ENCODE results near the gene RPL27. TPM values are rescaled to one million over a fixed set of nuclear protein-coding genes. Genes with fewer than 3 reads are reported as not detected.

The RPL27 gene
- total and polyA plus RNA-seq, 2 of the 4 experiments (the other 2 are of a cell fraction): 1,595 to 2,806 TPM

GRCh38 chr17:43019418-43019817 is 21.2 kb downstream of the RPL27 start:
- CTCF ChIA-PET: no interaction called here
- DNase-seq: no peak
- in situ Hi-C loops (cut with MboI; ENCODE audit: low sequenced_read_pairs): no loop called here

More at GRCh38 chr17:43019418-43019817, 21.2 kb downstream of the RPL27 start:
- ATAC-seq (ENCODE audit: low read depth): no peak
- peaks cover 23% of the 10 kb centered on the region for H3K9me1 ChIP-seq (ENCODE audit: insufficient read depth, low read length)
- 0 out of 2 replicates have a peak overlapping the region, but pooled peaks have one; percentile 6 for H4K5ac ChIP-seq (ENCODE audit: low read depth, low read length)
- H3K79me1 ChIP-seq (ENCODE audit: low read depth in 1 of 2, low read length in 2 of 2): peaks cover 15 to 63% of the 10 kb centered on the region in 2 experiments; a peak in 3 of 4 replicates
- peak overlapping the region; percentile 81 for H3K4ac ChIP-seq (ENCODE audit: low read depth, low read length)
- peaks cover 32% of the 10 kb centered on the region; the same call in 1 of the 2 replicates for H4K20me1 ChIP-seq (ENCODE audit: insufficient read depth, low read length)
- peak overlapping the region; percentile 75 for H2AK5ac ChIP-seq (ENCODE audit: low read depth, low read length)
- H3K23ac ChIP-seq (ENCODE audit: low read depth, low read length): peak overlapping the region; percentile 87; the same call in 1 of the 2 replicates
- H2BK5ac ChIP-seq (ENCODE audit: low read depth, low read length, poor library complexity, severe bottlenecking): no peak overlapping the region
- no peak overlapping the region for H3K18ac ChIP-seq (ENCODE audit: low read depth, low read length)
- 0 out of 2 replicates have a peak overlapping the region, but pooled peaks have one; percentile 3 for H2BK20ac ChIP-seq (ENCODE audit: low read depth, low read length)
- intact Hi-C loops (cut with micrococcal nuclease) (no loop called here), dilution Hi-C loops (cut with HindIII; ENCODE audit: low sequenced_read_pairs, unreplicated experiment) (no loop called here)
- POLR2A ChIA-PET (ENCODE audit: unreplicated experiment): no interaction called here
- peak overlapping the region; percentile 87; the same call in 2 of the 3 replicates for H2BK15ac ChIP-seq (ENCODE audit: low read depth, low read length)
- BruUV-seq (replicated peaks): no TSS peak
- H3K56ac ChIP-seq (ENCODE audit: extremely low read depth, insufficient read depth, low read length): no peak overlapping the region
- peak overlapping the region; percentile 44 for H4K91ac ChIP-seq (ENCODE audit: insufficient read depth, low read depth, low read length)
- peak overlapping the region; percentile 37; the same call in 1 of the 2 replicates for H2BK120ac ChIP-seq (ENCODE audit: low read depth, low read length)
- no peaks in the 10 kb centered on the region for H3K27me3 ChIP-seq (ENCODE audit: control insufficient read depth, insufficient read depth, low read length)
- H3K27ac ChIP-seq (ENCODE audit: insufficient read depth, low read length): no peak overlapping the region
- H3K9ac ChIP-seq (ENCODE audit: low read depth, low read length): peak overlapping the region; percentile 16; the same call in 1 of the 2 replicates
- H3K36me3 ChIP-seq (ENCODE audit: control insufficient read depth, insufficient read depth, low read length): peaks cover 40% of the 10 kb centered on the region
- no peak for TF ChIP-seq NFE2L2 (IDR thresholded peaks at IDR 0.05; ENCODE audit: low read depth, low read length)
- TF ChIP-seq FOS (IDR thresholded peaks at IDR 0.05; ENCODE audit: low read depth, low read length): no peak
- no peak for TF ChIP-seq MAZ (IDR thresholded peaks at IDR 0.05; ENCODE audit: borderline replicate concordance, low read depth, low read length)
- TF ChIP-seq RAD21 (IDR thresholded peaks at IDR 0.05; ENCODE audit: low read length): no peak
- TF ChIP-seq CTCF (conservative IDR thresholded peaks at IDR 0.05; ENCODE audit: low read depth, low read length): no peak
- H4K8ac ChIP-seq (ENCODE audit: low read depth in 2 of 2, low read length in 2 of 2): peak overlapping the region; percentile 44 to 58; a peak in 2 of 4 replicates
- no peak overlapping the region for H3K4me3 ChIP-seq (ENCODE audit: insufficient read depth, low read depth, low read length)
- H3K4me2 ChIP-seq (ENCODE audit: low read depth, low read length): peak overlapping the region; percentile 35; the same call in 1 of the 2 replicates
- peak overlapping the region; percentile 54 for H2AFZ ChIP-seq (replicated peaks; ENCODE audit: low read length, poor library complexity)
- peak overlapping the region; percentile 71; the same call in 1 of the 2 replicates for H3K14ac ChIP-seq (replicated peaks; ENCODE audit: low read depth, low read length)
- H3K4me1 ChIP-seq (ENCODE audit: control insufficient read depth, insufficient read depth, low read length): peaks cover 12% of the 10 kb centered on the region
- H2AK9ac ChIP-seq (replicated peaks; ENCODE audit: low read depth, low read length, poor library complexity): peak overlapping the region; percentile 92
- no peaks in the 10 kb centered on the region for H3K9me3 ChIP-seq (ENCODE audit: control insufficient read depth, insufficient read depth, low read length)
- WGBS, 2 experiments (ENCODE audit: extremely low coverage in 2 of 2, insufficient read length in 1 of 2): no CpG with 5 or more reads among the region's 7 CpGs

Measured in IMR-90 (cell line).